D341Med (cell line): Measurements from ENCODE around the gene APOC1.
"Not testable (repeated sequence)": the region's sequence is repeated elsewhere in the genome, so short reads cannot be mapped to it uniquely, and the experiment has no call there.

ENCODE experiments used
- DNase-seq: peaks from one replicate; pipeline ENCODE4 v3.0.0; 2012; ENCODE audit warnings: low spot score

The APOC1 gene

DNA sequence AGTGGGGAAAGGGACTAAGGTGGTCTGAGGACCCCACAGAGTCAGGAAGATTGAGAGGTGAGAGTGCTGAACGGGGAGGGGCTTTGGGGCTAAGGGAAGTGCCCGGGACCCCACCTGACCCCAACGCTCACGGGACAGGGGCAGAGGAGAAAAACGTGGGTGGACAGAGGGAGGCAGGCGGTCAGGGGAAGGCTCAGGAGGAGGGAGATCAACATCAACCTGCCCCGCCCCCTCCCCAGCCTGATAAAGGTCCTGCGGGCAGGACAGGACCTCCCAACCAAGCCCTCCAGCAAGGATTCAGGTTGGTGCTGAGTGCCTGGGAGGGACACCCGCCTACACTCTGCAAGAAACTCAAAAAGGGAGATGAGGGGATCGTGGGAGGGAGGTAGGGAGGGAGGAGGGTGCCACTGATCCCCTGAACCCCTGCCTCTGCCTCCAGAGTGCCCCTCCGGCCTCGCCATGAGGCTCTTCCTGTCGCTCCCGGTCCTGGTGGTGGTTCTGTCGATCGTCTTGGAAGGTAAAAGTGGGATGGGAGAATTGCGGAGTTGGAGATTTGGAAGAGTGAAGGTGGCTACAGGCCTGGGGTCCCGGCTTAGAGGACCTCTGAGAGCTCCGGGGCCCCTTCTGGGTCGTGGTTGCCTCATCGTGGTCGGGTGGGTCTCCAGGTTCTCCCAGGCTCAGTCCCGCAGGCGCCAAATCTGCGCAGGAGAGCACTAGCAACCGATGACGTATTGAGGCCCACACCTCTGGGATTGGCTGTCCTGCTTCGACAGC lies at the start of gene APOC1:
APOC1 (plus strand) TSS at position 176 of the 774 bp plus-strand sequence; CDS start at position 460, 284 bp downstream.
- peak; percentile 94 for DNase-seq

DNA sequence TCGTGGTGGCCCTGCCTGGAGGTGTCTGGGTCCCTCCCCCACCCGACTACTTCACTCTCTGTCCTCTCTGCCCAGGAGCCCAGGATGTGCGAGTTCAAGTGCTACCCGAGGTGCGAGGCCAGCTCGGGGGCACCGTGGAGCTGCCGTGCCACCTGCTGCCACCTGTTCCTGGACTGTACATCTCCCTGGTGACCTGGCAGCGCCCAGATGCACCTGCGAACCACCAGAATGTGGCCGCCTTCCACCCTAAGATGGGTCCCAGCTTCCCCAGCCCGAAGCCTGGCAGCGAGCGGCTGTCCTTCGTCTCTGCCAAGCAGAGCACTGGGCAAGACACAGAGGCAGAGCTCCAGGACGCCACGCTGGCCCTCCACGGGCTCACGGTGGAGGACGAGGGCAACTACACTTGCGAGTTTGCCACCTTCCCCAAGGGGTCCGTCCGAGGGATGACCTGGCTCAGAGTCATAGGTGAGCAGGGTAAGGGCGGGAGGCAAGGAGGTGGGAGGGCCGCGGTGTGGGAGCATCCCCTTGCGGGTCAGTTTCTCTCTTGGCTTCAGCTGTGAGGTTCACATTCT lies 49.1 kb upstream of the APOC1 start:
- no peak for DNase-seq

DNA sequence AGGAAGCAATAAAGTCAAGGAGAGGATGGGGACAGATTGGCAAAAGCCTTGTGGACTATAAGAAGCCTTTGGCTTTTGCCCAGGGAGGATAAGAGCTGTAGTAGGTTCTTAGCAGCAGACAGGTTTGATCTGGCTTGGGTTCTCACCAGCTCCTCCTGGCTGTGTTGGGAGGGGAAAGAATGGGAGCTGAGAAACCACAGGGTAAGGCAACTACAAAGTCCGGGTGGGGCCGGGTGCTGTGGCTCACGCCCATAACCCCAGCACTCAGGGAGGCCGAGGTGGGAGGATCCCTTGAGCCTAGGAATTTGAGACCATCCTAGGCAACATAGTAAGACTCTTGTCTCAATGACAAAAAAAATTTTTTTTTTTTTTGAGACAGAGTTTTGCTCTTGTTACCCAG lies 47.7 kb upstream of the APOC1 start:
- peak; percentile 46 for DNase-seq

DNA sequence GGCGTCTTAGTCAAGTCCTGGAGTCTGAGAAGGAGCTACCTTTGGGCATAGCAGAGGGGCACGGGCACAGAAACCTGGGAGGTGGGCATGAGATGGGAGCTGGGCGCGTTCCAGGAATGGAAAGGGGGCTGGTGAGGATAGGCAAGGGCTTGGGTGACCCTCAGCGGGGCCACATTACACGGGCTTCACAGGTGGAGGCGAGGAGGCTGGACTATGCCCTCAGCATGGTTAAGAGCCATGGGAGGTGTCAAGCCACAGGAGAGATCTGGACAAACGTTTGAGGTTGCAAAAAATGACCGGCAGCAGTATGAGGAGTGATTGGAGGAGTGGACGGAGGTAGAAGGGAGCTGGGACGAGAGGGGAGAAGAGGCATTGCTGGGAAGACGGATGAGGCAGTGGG lies 46.8 kb upstream of the APOC1 start:
- DNase-seq: peak; percentile 18

DNA sequence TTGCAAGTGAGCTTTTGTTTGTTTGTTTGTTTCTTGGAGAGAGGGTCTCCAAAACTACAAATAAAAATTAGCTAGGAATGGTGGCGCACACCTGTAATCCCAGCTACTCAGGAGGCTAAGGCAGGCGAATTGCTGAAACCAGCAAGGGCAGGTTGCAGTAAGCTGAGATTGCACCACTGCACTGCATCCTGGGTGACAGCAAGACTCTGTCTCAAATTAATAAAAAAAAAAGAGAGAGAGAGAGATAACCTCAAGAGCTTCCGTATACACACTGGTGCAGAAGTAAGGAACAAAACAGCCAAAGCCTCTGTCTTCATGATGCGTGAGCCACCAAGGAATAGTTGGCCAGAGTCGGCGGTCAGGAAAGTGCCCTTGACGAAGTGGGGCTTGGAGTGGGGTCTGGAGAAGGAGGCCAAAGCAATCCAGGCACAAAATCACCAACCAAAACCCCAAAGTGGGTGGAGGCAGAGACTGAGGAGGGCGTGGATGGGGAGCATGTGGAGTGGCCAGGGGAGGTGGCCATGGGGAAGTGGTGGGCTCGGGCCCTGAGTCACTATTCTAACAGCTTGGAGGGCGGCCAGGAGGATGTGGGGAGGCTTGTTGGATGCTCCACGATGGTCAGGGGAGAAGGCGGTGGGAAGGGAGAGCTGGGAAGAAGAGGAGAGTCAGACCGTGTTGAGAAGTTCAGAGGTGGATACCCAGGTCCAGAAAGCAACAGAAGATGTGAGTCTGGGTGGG lies 44.5 kb upstream of the APOC1 start:
- DNase-seq: no peak

DNA sequence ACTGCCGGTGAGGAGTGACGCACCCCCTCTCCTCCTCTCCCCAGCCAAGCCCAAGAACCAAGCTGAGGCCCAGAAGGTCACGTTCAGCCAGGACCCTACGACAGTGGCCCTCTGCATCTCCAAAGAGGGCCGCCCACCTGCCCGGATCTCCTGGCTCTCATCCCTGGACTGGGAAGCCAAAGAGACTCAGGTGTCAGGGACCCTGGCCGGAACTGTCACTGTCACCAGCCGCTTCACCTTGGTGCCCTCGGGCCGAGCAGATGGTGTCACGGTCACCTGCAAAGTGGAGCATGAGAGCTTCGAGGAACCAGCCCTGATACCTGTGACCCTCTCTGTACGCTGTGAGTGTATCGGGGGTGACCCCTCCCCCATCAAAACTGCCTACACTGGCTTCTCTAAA lies 42.6 kb upstream of the APOC1 start:
- DNase-seq: no peak

DNA sequence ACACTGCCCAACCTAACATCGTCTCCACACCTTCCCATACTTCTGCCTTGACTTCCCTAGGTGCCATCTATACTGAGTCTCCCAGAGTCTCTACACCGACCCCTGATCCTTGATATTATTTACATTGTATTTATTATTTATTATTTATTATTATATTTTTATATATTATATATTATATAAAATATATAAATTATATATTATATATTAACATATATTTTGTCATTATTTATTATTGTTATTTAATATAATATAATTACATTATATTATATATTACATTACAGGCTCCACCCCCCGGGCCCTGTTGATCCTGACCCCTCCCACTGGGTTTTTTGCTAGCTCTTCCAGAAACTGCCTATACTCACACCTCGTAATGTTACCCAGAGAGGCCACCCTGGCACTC lies 41.7 kb upstream of the APOC1 start:
- no peak for DNase-seq

DNA sequence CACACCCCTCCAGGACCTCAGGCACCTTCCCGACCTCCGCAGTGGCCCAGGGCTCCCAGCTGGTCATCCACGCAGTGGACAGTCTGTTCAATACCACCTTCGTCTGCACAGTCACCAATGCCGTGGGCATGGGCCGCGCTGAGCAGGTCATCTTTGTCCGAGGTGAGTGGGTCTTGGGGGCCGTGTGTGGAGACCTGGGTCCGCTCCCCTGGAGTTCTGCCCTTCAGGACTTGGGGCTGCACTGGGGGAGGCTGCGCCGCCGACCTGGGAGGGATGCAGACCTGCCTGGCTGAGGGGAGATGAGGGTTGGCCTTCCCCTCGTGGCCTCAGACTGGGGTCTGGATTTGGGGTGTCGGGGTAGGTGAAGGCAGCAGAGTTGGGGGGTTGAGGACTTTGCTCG lies 40.1 kb upstream of the APOC1 start:
- DNase-seq: no peak

DNA sequence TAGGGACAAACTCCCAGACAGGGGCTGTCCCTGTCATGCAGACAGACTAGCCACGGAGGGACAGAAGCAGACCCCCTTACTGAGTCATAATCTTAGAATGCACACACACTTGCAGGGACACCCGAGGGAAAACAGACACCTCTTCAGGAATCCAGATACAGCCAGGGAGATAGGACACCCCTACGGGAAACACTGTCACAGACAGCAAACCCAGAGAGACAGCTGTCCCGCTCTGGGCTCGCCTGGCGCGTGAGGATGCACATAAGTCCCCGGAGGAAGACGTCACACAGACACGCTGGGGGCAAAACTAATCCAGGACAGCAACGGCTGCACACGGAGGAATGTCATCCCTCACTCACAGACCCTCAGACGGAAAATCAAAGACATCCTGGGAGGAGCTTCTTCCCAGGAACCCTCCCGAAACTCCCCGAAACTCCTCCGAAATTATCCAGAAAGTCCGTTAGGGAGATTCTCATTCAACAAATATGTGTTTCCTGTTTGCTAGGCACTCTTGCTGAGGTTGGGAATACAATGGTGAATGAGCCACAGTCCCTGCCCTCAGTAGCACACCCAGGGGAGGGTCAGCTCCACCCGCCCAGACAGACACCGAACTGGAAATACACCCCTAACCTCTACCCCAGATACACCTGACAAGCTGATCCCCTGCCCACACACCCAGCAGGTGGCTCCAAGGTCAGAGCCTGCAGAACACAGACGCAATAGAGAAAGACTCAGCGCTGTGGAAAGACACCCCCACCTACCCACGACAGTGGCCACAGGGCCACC lies 38.5 kb upstream of the APOC1 start:
- DNase-seq: peak; percentile 33

DNA sequence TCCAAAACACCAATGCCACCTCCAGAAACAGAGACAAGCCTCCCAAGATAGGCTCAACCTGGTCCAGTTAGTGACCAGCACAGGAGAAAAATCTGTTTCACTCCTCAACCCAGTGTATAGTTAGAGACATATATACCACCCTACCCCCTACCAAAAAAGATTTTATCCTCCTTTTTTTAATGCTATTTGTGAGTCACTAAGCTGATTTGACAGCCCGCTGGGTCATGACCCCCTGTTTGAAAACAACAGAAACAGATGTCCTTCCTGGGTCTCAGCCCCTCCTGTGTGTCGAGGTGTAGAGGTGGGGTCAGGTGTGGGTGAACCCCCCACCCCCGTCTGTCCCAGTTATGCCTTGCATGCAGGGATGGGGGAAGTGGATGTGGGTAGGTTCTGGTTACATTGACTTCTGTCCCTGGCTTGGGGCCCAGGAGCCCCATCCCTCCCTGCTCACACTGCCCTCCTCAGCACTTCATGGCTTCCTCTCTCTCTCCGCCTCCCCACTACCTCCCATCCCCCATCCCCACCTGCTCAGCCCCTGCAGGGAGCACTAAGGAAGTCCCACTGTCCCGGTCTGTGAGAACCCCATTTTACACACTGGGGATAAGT lies 37.4 kb upstream of the APOC1 start:
- peak; percentile 38 for DNase-seq

DNA sequence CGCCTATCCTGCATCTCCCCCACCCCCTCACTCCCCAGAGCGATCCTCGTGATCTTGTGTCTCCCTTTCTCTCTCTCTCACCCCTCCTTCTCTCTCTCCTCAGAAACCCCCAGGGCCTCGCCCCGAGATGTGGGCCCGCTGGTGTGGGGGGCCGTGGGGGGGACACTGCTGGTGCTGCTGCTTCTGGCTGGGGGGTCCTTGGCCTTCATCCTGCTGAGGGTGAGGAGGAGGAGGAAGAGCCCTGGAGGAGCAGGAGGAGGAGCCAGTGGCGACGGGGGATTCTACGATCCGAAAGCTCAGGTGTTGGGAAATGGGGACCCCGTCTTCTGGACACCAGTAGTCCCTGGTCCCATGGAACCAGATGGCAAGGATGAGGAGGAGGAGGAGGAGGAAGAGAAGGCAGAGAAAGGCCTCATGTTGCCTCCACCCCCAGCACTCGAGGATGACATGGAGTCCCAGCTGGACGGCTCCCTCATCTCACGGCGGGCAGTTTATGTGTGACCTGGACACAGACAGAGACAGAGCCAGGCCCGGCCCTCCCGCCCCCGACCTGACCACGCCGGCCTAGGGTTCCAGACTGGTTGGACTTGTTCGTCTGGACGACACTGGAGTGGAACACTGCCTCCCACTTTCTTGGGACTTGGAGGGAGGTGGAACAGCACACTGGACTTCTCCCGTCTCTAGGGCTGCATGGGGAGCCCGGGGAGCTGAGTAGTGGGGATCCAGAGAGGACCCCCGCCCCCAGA lies 36.1 kb upstream of the APOC1 start:
- peak; percentile 22 for DNase-seq

DNA sequence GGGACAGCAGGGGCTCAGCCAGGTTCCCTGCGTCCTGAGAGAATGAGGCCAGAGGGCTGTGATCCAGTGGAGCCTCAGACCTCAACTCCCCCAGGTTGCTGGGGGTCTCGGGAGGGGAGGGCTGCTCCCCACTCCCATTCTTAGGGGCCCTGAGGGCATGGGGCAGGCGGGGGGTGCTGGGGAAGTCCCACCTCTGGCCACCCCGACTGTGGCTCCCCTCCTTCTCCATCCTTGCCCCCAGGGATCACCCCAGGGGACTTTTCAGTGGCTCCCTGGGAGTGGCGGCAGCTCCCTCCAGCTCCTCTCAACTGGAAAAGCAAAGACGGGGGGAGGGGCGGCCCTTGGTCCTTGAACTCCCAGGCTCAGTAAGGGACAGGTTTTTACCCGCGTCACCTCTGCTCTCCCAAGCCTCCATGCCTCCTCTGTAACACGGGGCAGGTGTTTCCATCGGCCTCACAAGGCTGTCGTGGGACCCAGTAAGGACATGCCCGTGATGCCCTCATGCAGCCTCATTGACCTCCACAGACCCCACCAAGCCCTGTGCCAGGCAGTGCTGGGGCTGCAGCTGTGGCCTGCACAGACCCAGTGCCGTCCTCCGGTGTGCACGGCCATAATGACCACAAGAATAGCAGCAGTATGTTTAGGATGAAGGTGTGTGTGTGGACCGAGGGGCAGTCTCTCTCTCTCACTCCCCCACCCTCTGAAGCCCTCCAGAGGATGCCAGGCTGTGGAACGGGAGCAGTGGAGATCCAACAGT lies 34.9 kb upstream of the APOC1 start:
- peak; percentile 19 for DNase-seq

DNA sequence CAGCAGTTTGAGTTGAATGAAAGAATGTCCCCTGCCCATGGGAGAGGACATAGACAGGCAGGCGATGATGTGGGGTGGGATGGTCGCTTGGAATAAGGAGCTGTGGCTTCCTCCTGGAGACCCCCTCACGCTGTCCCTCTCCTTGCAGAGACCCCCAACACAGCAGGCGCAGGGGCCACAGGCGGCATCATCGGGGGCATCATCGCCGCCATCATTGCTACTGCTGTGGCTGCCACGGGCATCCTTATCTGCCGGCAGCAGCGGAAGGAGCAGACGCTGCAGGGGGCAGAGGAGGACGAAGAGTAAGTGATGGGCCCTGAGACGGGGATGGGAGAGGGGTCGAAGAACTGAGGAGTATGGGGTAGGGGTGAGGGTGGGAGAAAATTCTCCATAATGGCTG lies 32.3 kb upstream of the APOC1 start:
- DNase-seq: peak; percentile 11

DNA sequence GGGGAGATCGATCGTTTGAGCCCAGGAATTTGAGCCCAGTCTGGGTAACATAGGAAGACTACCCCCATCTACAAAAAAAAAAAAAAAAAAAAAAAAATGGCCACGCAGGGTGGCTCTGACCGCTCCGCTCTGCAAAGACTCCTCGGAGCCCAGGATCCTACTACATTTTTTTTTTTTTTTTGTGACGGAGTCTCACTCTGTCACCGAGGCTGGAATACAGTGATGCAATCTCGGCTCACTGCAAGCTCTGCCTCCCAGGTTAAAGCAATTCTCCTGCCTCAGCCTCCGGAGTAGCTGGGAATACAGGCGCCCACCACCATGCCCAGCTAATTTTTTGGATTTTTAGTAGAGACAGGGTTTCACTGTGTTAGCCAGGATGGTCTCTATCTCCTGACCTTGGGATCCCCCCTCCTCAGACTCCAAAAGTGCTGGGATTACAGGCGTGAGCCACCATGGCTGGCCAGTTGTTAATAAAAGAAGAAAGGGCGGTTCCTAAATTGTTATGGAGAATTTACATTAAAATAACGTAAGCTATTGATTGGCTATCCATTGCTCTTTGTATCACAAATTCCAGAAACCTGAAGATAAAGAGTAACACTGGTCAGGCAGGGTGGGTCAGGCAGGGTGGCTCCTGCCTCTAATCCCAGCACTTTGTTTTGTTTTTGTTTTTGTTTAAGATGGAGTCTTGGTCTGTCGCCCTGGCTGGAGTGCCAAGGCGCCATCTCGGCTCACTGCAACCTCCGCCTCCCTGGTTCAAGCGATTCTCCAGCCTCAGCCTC lies 31.6 kb upstream of the APOC1 start:
- DNase-seq: not testable (repeated sequence)

DNA sequence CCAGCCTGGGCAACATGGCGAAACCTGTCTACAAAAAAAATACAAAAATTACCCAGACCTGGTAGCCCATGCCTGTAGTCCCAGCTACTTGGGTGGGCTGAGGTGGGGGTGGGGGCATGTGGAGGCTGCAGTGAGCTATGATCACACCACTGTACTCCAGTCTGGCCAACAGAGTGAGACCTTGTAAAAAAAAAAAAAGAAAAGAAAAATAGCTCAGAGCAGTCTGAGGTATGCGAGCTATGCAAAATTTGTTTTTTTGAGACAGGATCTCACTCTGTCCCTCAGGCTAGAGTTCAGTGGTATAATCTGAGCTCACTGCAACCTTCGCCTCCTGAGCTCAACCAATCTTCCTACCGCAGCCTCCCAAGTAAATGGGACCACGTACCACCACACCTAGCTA lies 30.5 kb upstream of the APOC1 start:
- DNase-seq: no peak

DNA sequence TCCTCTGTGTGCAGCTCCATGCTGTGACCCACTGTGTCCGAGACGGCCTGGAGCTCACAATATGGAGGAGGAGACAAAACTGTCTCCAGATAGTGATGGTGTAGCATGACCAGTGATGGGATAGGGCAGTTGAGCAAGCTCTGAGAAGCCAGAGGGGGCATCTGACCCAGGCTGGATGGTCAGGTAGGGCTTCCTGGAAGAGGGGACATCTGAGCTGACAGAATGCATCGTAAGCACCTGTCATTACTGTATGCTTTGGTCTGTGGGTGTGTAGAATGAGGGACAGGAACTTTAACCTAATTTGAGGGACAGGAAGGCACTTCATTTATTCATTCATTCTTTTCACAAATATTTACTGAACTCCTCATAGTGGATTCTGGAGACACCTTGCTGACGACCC lies 29.8 kb upstream of the APOC1 start:
- DNase-seq: no peak

DNA sequence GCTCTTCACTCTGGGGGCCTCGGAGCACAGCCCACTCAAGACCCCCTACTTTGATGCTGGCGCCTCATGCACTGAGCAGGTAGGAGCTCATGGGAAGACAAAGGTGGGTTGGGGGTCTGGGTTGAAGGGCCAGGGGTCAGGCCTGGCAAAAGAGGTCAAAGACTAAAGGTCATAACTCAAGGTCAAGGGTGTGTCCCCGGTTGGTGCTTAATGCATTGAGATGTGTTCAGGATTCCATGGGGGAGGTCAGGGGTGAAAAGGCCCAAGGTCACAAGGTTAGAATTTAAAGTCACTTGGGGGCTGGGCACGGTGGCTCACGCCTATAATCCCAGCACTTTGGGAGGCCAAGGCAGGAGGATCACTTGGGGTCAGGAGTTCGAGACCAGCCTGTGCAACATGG lies 28.3 kb upstream of the APOC1 start:
- DNase-seq: no peak

DNA sequence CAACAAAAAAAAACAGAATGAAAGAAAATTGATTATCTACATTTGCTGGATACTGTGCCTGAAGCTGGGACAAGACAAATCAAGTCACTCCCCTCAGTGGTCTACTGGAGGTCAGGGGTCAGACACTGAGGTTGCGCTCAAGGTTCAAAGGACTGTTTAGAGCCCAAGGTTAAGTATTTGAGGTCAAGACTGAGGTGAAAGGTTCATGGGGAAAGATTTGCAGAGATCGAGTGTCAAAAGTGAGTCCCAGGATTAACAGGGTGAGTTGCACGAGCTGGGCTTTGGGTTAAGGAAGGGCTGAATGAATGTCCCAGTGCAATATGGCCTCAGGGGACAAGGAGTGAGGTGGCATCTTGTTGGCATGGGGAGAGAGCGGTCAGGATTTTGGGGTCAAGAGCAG lies 26.8 kb upstream of the APOC1 start:
- DNase-seq: no peak

DNA sequence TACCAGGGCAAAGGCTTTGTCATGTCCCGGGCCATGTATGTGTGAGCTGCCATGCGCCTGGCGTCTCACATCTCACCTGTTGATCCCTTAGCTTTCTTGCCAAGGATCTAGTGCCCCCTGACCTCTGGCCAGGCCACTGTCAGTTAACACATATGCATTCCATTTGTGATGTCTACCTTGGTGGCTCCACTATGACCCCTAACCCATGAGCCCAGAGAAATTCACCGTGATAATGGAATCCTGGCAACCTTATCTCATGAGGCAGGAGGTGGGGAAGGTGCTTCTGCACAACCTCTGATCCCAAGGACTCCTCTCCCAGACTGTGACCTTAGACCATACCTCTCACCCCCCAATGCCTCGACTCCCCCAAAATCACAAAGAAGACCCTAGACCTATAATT lies 26.1 kb upstream of the APOC1 start:
- not testable (repeated sequence) for DNase-seq
